ENCODE measurements around the gene DGKI. TPM values are rescaled to one million over a fixed set of nuclear protein-coding genes. Genes with fewer than 3 reads are reported as not detected.

The DGKI gene
- total RNA-seq, 1 experiment from 2014 or later = 0.55 TPM

GRCh38 chr7:137342828-137343261, 503.9 kb downstream of the DGKI start:
- DNase-seq = no peak
- H3K23me2 ChIP-seq (ENCODE audit: insufficient read length, low read depth, low read length, poor library complexity, severe bottlenecking) = peaks cover 15% of the 10 kb centered on the region
- peak overlapping the region; percentile 86 for H2AFZ ChIP-seq (ENCODE audit: low read length)
- peak overlapping the region; percentile 72 for H3K9ac ChIP-seq (ENCODE audit: extremely low read depth, insufficient read length, low read length)
- H3K23ac ChIP-seq (ENCODE audit: insufficient read length, low read depth, low read length) = no peak overlapping the region
- H3K56ac ChIP-seq (ENCODE audit: insufficient read length, low read depth, low read length) = no peak overlapping the region
- no peaks in the 10 kb centered on the region; the same call in 1 of the 2 replicates for H3K4me1 ChIP-seq (ENCODE audit: insufficient read depth, low read length)
- H3K9me3 ChIP-seq (ENCODE audit: control insufficient read depth, low read depth, low read length) = no peaks in the 10 kb centered on the region
- H4K5ac ChIP-seq (ENCODE audit: insufficient read length, low read depth, low read length) = no peak overlapping the region
- H3K27ac ChIP-seq (ENCODE audit: insufficient read length, low read depth, low read length) = no peak overlapping the region
- no peak overlapping the region for H3K4ac ChIP-seq (ENCODE audit: low read depth, low read length)
- H3K79me1 ChIP-seq (ENCODE audit: insufficient read depth, low read depth, low read length, poor library complexity, severe bottlenecking) = no peaks in the 10 kb centered on the region
- H2BK120ac ChIP-seq (ENCODE audit: low read depth, low read length, poor library complexity, severe bottlenecking) = no peak overlapping the region
- no peak overlapping the region for H2BK20ac ChIP-seq (ENCODE audit: low read depth, low read length, poor library complexity, severe bottlenecking)
- H2AK5ac ChIP-seq (ENCODE audit: insufficient read length, low read length) = no peak overlapping the region
- H4K8ac ChIP-seq (replicated peaks; ENCODE audit: insufficient read length, low read depth, low read length) = no peak overlapping the region
- no peaks in the 10 kb centered on the region for H3K79me2 ChIP-seq (ENCODE audit: insufficient read depth, low read length)
- no peak overlapping the region for H2BK15ac ChIP-seq (ENCODE audit: low read depth, low read length)
- H3K18ac ChIP-seq (ENCODE audit: insufficient read length, low read depth, low read length) = no peak overlapping the region
- H3T11ph ChIP-seq (ENCODE audit: low read length) = no peak overlapping the region
- no CpG with 5 or more reads among the region's 5 CpGs for WGBS (ENCODE audit: extremely low coverage, insufficient read length, low lambda C conversion rate)
- H3K27me3 Mint-ChIP-seq (ENCODE audit: low read depth) = peaks cover 22% of the 10 kb centered on the region
- no peak for TF ChIP-seq CTCF (conservative IDR thresholded peaks at IDR 0.05)
- H2BK5ac ChIP-seq (ENCODE audit: insufficient read length, low read length) = no peak overlapping the region
- peak overlapping the region; percentile 88 for H3K4me2 ChIP-seq (ENCODE audit: insufficient read depth, insufficient read length, low read length)
- H3K27ac Mint-ChIP-seq = peak overlapping the region; percentile 20 to 87 (median 85); a peak in 6 of 7 replicates
- H3K14ac ChIP-seq (ENCODE audit: insufficient read depth, low read length) = peak overlapping the region; percentile 43; the same call in 1 of the 2 replicates
- no peaks in the 10 kb centered on the region for H4K20me1 ChIP-seq (ENCODE audit: control insufficient read depth, insufficient read depth, insufficient read length)
- H2BK12ac ChIP-seq (ENCODE audit: insufficient read length, low read depth, low read length) = no peak overlapping the region
- H3K36me3 Mint-ChIP-seq (ENCODE audit: insufficient read depth in 1 of 3, low read depth in 3 of 3) = peaks cover 0 to 9% (median 0%) of the 10 kb centered on the region in 3 experiments; a peak in 3 of 7 replicates
- no peaks in the 10 kb centered on the region for H3K27me3 ChIP-seq (ENCODE audit: insufficient read depth, low read length)
- no peaks in the 10 kb centered on the region for H3K9me3 Mint-ChIP-seq
- H3K4me1 Mint-ChIP-seq = peaks cover 47 to 52% of the 10 kb centered on the region in 2 experiments
- H4K91ac ChIP-seq (ENCODE audit: insufficient read length, low read depth, low read length) = no peak overlapping the region
- H3K4me3 Mint-ChIP-seq = peak overlapping the region; percentile 74 to 89
